ENCODE data around the gene QSOX2. TPM values are rescaled to one million over a fixed set of nuclear protein-coding genes. Genes with fewer than 3 reads are reported as not detected.

The QSOX2 gene
- total RNA-seq, 2 experiments from 2014 or later, result 50.0 to 57.5 TPM

DNA sequence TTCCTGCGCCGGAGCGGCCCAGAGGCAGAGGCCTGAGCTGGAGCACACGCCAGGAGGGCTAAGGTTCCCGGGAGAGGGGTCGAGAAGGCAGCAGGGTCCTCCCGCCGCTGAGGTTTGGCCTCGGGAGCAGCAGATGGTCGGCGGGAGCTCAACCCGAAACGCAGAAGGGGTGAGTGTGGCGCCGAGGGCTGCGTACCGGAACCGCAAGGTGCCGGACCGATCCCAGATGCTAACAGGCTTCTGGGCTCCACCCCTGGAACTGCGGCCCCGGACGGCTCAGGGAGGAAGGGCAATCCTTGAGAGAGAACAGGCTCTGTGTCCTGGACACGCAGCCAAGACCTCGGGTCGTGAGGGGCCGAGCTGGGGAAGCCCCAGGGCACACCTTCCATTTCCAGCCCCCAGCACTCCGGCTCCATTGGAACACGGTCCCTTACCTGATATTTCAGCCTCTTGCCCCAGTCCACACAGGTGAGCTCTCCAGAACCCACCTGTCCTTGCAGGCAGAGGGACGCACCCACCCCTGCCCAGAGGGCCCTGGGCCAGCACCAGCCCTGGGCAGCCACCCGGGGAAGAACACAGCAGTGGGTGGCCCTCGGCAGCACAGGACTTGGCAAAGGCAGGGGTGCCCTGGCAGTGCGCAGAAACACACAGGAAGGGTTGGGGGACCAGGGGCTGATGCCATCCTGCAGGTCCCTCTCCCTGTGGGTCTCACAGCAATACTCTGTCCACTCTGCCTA, 42.0 kb downstream of the QSOX2 start:
- H3K4me1 ChIP-seq (ENCODE audit: insufficient read depth, low read length, poor library complexity, severe bottlenecking), result no peaks in the 10 kb centered on the region
- peaks cover 19% of the 10 kb centered on the region; the same call in 1 of the 2 replicates for H3K36me3 ChIP-seq (ENCODE audit: insufficient read depth, low read length)
- TF ChIP-seq CTCF (conservative IDR thresholded peaks at IDR 0.05; ENCODE audit: low read length), result no peak
- no peak for TF ChIP-seq EZH2phosphoT487 (IDR thresholded peaks at IDR 0.05; ENCODE audit: borderline replicate concordance, low read depth, low read length)
- no TSS peak for BruUV-seq (replicated peaks)
- H3K4me3 ChIP-seq (ENCODE audit: low read depth, low read length, poor library complexity, severe bottlenecking), result no peak overlapping the region
- CTCF ChIA-PET (ENCODE audit: unreplicated experiment), result no interaction called here
- no peaks in the 10 kb centered on the region for H3K9me2 ChIP-seq (ENCODE audit: insufficient read depth, low read length)
- no peak overlapping the region for H3K27ac ChIP-seq (ENCODE audit: low read depth, low read length, poor library complexity, severe bottlenecking)
- H4K20me1 ChIP-seq (ENCODE audit: insufficient read depth, low read length), result peaks cover 4% of the 10 kb centered on the region; the same call in 1 of the 2 replicates
- intact Hi-C loops (cut with micrococcal nuclease; ENCODE audit: unreplicated experiment), result no loop called here
- DNase-seq (ENCODE audit: low spot score), result no peak
- POLR2A ChIA-PET, result no interaction called here
- no peaks in the 10 kb centered on the region for H3K9me3 ChIP-seq (ENCODE audit: low read length)
- H2AFZ ChIP-seq (ENCODE audit: low read length), result no peak overlapping the region
- H3K4me2 ChIP-seq (ENCODE audit: low read length), result no peak overlapping the region
- no peaks in the 10 kb centered on the region for H3K79me2 ChIP-seq (ENCODE audit: insufficient read depth, low read depth, low read length)

DNA sequence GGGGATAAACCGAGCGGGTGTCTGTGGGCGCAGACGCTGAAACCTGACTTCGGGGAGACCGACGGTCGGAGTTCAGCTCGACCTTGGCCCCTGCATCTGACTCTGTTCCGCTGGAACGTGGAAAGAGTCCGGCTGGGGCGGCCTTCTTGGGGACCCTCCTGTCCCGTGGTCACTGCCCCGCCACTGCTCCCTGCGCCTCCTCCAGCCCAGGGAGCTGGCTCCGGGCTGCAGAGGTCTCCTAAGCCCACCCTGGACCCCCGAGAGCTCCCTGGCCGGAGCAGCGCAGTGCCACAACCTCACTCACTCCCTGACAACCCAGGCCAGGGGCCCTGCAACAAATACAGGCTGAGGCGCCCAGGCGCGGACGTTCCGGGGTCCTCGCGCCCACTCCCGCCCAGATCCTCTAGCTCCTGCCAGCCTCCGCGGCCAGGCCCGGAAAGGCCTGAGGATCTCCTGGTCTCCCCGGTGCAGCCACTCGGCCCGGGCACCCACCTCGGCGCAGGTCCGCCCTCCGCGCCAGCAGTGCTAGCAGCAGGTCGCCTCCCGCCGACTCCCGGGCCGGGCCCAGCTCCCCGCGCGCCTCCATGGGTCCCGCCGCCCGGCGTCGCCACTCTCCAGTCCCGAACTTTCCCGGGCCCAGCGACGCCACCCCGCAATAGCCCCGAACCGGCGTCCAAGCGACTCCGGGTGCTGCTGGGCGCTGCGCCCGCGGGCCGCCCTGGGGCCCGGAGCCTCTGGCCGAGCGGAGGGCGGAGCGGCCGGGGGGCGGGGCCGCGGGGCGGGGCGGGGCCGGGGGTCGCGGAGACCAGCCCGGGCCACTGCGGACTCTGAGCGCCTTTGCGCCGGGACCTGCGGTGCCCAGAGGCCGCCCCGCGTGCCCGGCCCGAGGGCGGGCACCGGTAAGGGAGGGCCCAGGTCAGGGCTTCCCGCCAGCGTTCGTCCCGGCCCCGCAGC, 42.9 kb downstream of the QSOX2 start:
- TF ChIP-seq CTCF (conservative IDR thresholded peaks at IDR 0.05; ENCODE audit: low read length) (no peak), EZH2phosphoT487 (IDR thresholded peaks at IDR 0.05; ENCODE audit: borderline replicate concordance, low read depth, low read length) (no peak)
- no peak overlapping the region for H2AFZ ChIP-seq (ENCODE audit: low read length)
- intact Hi-C loops (cut with micrococcal nuclease; ENCODE audit: unreplicated experiment), result no loop called here
- H3K79me2 ChIP-seq (ENCODE audit: insufficient read depth, low read depth, low read length), result no peaks in the 10 kb centered on the region
- no peak for DNase-seq (ENCODE audit: low spot score)
- no TSS peak for BruUV-seq (replicated peaks)
- H3K9me2 ChIP-seq (ENCODE audit: insufficient read depth, low read length), result no peaks in the 10 kb centered on the region
- H3K4me1 ChIP-seq (ENCODE audit: insufficient read depth, low read length, poor library complexity, severe bottlenecking), result no peaks in the 10 kb centered on the region
- H3K4me2 ChIP-seq (ENCODE audit: low read length), result no peak overlapping the region
- H3K4me3 ChIP-seq (ENCODE audit: low read depth, low read length, poor library complexity, severe bottlenecking), result no peak overlapping the region
- no peaks in the 10 kb centered on the region for H3K9me3 ChIP-seq (ENCODE audit: low read length)
- ChIA-PET CTCF (ENCODE audit: unreplicated experiment) (no interaction called here), POLR2A (no interaction called here)
- H3K36me3 ChIP-seq (ENCODE audit: insufficient read depth, low read length), result peaks cover 13% of the 10 kb centered on the region; the same call in 1 of the 2 replicates
- no peak overlapping the region for H3K27ac ChIP-seq (ENCODE audit: low read depth, low read length, poor library complexity, severe bottlenecking)
- peaks cover 4% of the 10 kb centered on the region; the same call in 1 of the 2 replicates for H4K20me1 ChIP-seq (ENCODE audit: insufficient read depth, low read length)
